GM12873 (cell line): Measurements from ENCODE around the gene NEDD4L.
A peak's percentile ranks its signal among the peaks of the same experiment; 100 is the strongest.

Experiments
- TF ChIP-seq, protein P1 (sequence below): IDR thresholded peaks from 2 replicates; pipeline ENCODE4 v1.5.1; 2012; ENCODE audit warnings: low read depth, mild to moderate bottlenecking, moderate library complexity, low read length, control low read depth; ENCODE audit not compliant: insufficient read depth; ENCODE audit errors: missing control alignments

NEDD4L gene

DNA sequence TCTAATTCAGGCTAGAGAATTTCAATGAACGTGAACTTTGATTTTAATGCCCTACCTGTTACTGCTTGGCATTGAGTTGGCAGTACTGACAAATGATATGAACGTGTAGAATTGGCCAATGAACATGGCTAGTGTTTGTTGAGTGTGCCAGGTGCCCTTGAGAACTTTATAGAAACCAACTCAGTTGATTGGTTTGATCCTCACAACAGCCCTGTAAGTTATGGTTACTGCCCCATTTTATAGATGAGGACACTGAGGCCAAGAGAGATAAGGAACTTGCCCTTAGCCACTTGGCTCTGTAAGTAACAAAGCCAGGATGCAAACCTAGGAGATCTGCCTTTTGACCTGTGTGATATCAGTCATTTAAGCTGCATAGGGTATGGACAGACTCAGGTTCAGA lies 275.7 kb downstream of the NEDD4L start:
- TF ChIP-seq, protein P1, sequence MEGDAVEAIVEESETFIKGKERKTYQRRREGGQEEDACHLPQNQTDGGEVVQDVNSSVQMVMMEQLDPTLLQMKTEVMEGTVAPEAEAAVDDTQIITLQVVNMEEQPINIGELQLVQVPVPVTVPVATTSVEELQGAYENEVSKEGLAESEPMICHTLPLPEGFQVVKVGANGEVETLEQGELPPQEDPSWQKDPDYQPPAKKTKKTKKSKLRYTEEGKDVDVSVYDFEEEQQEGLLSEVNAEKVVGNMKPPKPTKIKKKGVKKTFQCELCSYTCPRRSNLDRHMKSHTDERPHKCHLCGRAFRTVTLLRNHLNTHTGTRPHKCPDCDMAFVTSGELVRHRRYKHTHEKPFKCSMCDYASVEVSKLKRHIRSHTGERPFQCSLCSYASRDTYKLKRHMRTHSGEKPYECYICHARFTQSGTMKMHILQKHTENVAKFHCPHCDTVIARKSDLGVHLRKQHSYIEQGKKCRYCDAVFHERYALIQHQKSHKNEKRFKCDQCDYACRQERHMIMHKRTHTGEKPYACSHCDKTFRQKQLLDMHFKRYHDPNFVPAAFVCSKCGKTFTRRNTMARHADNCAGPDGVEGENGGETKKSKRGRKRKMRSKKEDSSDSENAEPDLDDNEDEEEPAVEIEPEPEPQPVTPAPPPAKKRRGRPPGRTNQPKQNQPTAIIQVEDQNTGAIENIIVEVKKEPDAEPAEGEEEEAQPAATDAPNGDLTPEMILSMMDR: no peak

DNA sequence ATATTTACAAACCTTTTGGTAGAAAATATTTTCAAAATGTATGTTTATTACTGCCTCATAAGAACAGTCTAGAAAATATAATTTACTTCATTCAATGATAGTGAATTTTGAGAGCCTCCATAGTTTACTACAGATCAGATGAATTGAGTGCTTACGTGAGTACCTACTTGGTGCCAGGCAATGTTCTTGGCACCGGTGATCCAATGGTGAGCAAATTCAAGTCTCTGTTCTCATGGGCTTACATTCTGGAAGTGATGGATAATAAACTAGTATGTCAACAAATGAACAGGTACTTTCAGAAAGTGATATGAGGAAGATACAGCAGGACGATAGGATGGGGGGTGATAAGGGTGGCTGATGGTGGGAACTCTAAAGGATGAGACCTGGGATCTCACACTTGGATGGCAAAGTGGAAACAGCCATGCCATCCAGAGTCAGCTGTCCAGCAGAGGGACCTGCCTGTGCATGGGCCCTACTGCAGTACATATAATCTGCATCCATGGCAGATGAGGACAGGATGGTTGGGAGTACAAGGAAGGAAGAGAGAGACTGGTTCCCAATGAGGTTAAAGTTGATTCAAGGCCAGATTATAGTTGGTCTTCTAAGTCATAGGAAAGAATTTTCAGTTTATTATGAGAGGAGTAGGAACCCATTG lies 277.0 kb downstream of the NEDD4L start:
- TF ChIP-seq, protein P1: no peak

DNA sequence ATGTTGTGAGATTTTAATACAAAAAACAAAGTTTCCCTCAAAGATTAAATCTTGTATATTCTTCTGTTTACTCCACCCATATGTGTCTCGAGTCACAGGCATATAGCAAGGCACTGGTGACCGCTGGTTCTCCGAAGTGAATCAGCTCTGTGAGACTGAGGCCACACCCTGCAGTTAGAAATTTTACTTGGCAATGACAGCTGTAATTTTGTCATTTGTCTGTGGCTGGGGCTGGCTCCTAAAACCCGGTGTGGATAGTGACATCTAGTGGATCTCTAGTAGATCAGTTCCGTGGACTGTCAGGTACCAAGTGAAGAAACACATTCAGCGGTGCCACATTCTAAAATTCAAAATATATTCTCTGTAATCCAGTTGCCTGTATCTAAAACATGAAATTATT lies 278.0 kb downstream of the NEDD4L start:
- TF ChIP-seq, protein P1: peak; percentile 59

DNA sequence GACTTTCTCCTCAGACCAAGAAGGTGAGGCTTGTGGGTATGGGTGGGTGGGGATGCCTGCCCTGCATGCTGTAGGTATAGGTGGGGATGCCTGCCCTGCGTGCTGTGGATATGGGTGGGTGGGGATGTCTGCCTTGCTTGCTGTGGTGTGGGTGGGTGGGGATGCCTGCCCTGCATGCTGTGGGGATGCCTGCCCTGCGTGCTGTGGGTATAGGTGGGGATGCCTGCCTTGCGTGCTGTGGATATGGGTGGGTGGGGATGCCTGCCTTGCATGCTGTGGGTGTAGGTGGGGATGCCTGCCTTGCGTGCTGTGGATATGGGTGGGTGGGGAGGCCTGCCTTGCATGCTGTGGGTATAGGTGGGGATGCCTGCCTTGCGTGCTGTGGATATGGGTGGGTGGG lies 278.4 kb downstream of the NEDD4L start:
- TF ChIP-seq, protein P1: no peak

DNA sequence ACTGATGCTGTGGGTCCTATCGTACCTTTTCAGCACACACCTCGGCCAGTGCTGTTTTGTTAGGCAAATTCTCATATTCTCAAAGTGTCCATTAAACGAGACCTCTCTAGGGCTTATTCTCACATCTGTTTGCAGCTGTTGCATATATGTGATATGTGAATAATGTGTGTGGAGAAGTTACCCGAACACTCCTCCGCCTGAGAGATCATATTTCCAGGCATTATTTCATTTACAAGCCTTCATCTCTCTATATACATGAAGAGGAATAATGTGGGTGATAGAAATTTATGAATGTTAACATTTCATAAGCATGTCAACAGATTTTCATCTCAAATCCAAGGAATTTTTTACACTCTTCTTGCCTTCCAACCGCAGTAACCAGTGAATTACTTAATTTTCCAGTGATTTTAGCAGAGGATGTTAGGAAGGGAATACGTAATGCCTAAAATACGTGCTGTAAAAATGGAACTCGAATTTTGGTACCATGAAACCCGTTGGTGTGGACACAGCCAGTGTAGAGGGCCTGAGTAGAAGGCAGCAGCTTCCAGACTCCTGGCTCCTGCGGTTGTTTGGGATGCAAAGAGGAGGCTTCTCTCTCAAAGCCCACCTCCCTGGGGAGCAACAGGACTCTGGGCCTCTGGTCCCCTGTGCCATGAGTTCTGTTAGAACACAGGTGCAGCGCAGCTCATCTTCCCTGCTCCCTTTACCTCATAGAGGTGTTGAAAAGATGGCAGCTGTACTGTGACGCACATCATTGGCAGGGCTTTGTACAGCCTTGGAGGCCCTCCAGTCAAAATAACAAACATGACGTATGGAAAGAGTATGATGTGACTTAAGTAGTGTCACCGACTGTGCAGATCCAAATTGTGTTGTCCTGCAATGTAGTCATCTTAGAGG lies 280.1 kb downstream of the NEDD4L start:
- TF ChIP-seq, protein P1: no peak

DNA sequence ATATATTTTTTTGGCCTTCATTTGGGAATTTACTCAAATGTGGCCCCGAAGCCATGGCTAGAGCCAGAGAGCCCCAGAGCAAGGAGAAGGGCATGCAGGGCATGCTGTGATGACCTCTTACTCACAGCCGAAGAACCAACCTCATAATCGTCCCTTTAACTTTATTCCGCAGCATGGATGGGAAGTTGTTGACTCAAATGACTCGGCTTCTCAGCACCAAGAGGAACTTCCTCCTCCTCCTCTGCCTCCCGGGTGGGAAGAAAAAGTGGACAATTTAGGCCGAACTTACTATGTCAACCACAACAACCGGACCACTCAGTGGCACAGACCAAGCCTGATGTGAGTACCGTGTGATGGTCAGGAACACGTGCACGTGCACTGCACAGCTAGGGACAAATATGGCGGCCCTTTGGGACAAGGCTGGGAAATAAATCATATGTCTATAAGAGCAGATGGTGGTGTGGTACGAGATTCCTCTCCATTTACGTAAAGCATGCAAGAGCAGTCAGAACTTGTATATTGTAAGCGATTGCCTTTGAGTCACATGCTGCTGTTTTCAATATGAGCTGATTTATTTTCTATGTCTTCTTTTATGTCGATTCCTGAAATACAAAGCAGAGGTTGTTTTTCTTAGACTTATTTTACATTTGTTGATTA lies 280.9 kb downstream of the NEDD4L start:
- TF ChIP-seq, protein P1: no peak

DNA sequence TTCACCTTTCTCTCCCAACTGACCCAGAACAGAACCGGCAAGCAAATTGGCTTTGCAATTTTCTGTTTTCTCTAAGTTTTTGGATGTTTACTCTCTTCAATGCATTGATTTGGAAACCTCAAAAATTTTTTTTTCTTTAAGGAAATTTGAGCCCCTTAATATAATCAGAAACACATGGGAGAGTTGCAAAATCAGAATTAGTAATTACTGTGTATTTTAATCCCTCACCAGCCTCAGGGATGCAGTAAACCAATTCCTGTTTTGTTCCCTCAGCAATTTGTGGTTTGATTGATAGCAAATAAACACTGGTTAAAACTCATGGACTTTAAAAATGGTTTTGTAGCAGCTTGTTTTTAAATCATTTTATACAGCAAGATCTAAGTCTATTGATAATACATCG lies 281.5 kb downstream of the NEDD4L start:
- TF ChIP-seq, protein P1: no peak
